AG04449 (cell line): ENCODE results near the gene NOL9.

Source experiments
- CTCF ChIA-PET: fragments of 350-600 bp; formaldehyde crosslinking; extraction: SDS; loops from one replicate; lab custom pipeline; 2021; ENCODE audit warnings: antibody characterized with exemption; lab: Yijun Ruan, JAX
- POLR2A ChIA-PET: fragments of 400-600, 350-600 bp; formaldehyde crosslinking; extraction: SDS; loops from one replicate; lab custom pipeline; 2020; ENCODE audit warnings: antibody characterized with exemption, inconsistent platforms; lab: Yijun Ruan, JAX
- DNase-seq: peaks from one replicate; pipeline ENCODE4 v3.0.0-alpha.2; 2010; ENCODE audit warnings: low read depth, low spot score
- H3K4me3 ChIP-seq: 2 replicates; pipeline ENCODE4 v1.5.1; 2011; ENCODE audit warnings: low read depth, mild to moderate bottlenecking, control low read depth, low read length
- TF ChIP-seq, protein P1 (sequence below): IDR thresholded peaks from one replicate; pipeline ENCODE4 v1.5.1; 2011; ENCODE audit warnings: mild to moderate bottlenecking, moderate library complexity, low read length, control low read depth, inconsistent platforms; ENCODE audit not compliant: insufficient read depth; ENCODE audit errors: missing control alignments

NOL9 gene

DNA sequence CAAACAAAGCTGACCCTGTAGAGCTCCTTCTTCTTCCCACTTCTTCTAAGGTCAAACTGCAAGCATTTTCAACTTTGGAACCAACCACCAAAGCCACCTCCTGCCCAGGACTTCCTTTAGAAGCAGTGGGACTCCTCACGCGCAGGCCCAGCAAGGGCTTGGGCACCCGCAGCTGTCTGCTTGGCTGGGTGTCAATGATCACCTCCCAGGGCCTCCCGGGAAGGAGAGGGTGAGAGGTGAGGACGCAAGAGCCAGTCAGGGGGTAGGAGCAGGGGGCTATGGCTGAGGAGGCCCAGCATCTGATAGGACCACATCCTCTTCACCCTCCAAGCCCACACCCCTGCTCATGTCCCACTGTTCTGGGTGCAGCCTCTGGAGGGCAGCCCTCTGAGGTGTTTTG is 38.1 kb upstream of the NOL9 start:
- no peak overlapping the region for H3K4me3 ChIP-seq
- ChIA-PET POLR2A (interaction anchor here (4.5 kb wide), 1 partner anchor 10 kb away, joined by 17 read pairs; the partner anchor contains the start of gene KLHL21), CTCF (interaction anchor here (1.3 to 1.5 kb wide), 2 partner anchors 8 to 106 kb away, joined by 3 to 4 read pairs; no protein-coding TSS in a partner anchor)
- no peak for DNase-seq
- TF ChIP-seq, protein P1, sequence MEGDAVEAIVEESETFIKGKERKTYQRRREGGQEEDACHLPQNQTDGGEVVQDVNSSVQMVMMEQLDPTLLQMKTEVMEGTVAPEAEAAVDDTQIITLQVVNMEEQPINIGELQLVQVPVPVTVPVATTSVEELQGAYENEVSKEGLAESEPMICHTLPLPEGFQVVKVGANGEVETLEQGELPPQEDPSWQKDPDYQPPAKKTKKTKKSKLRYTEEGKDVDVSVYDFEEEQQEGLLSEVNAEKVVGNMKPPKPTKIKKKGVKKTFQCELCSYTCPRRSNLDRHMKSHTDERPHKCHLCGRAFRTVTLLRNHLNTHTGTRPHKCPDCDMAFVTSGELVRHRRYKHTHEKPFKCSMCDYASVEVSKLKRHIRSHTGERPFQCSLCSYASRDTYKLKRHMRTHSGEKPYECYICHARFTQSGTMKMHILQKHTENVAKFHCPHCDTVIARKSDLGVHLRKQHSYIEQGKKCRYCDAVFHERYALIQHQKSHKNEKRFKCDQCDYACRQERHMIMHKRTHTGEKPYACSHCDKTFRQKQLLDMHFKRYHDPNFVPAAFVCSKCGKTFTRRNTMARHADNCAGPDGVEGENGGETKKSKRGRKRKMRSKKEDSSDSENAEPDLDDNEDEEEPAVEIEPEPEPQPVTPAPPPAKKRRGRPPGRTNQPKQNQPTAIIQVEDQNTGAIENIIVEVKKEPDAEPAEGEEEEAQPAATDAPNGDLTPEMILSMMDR, result no peak

DNA sequence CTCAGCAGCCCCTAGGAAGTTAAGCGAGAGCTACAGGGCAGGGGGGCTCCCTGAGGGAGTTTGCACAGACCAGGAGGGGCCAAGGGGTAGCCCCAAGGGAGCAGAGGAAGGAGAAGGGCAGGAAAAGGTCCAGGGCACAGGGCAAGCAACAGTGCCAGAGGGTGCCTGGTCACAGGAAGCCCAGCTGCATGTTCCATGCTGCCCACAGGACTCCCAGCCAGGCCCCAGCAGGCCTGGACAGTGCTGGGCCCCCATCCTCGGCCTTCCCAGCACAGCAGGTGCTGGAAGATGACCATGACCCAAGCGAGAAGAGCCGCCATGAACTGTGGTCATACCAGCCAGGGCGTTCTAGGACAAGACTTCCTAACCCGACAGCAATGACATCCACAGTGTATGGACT is 37.3 kb upstream of the NOL9 start:
- ChIA-PET CTCF (interaction anchor here (1.2 kb wide), 1 partner anchor 37 kb away, joined by 6 read pairs; the partner anchor contains the start of genes NOL9 and TAS1R1), POLR2A (interaction anchor here (4.5 kb wide), 1 partner anchor 11 kb away, joined by 17 read pairs; the partner anchor contains the start of gene KLHL21)
- TF ChIP-seq, protein P1, result no peak
- no peak overlapping the region for H3K4me3 ChIP-seq
- no peak for DNase-seq

DNA sequence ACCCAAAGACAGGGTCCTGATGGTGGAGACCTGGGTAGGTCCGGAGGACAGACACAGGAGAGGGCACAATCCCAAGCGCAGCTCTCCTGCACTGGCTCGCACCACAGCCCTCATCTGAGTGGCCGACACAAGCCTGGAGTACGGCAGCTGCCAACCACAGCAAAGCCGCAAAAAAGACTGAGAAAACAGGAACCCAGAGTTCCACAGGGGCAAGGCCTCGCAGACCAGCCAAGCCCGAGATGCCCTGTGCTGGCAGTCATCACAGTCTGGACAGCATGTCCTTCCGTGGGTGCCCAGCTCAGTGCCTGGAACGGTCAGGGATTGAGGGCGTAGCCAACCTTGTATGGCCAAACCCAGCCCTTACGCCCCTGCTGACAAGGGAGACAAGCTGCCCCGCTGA is 36.9 kb upstream of the NOL9 start:
- ChIA-PET CTCF (interaction anchor here (1.2 kb wide), 1 partner anchor 37 kb away, joined by 6 read pairs; the partner anchor contains the start of genes NOL9 and TAS1R1), POLR2A (interaction anchor here (4.5 kb wide), 1 partner anchor 12 kb away, joined by 17 read pairs; the partner anchor contains the start of gene KLHL21)
- DNase-seq, result no peak
- TF ChIP-seq, protein P1, result no peak
- no peak overlapping the region for H3K4me3 ChIP-seq

DNA sequence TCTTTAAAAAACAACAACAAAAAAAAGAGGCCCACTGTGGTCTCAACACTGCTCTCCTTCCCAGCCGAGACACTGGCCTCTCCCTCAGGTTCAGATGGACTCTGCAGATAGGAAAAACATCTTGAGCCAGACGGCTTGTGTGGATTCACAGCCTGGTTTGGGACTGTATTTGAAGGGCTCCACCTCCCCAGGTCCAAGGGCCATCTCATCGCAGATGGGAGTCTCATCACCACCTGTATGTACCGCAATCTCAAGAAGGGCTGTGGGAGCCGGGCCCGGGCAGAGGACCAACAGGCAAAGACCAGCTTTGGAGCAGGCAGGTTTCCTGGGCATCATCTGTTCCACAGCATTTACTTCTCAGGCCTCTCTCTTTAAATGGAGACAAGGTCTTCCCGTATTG is 35.7 kb upstream of the NOL9 start:
- TF ChIP-seq, protein P1, result no peak
- POLR2A ChIA-PET, result interaction anchor here (0.7 to 1.2 kb wide), 2 partner anchors 8 to 10 kb away, joined by 3 to 6 read pairs; no protein-coding TSS in a partner anchor
- no peak overlapping the region for H3K4me3 ChIP-seq
- DNase-seq, result no peak
- CTCF ChIA-PET, result interaction anchor here (0.9 to 1.4 kb wide), 2 partner anchors 14 to 36 kb away, joined by 3 read pairs; partner anchors contain the start of gene NOL9

DNA sequence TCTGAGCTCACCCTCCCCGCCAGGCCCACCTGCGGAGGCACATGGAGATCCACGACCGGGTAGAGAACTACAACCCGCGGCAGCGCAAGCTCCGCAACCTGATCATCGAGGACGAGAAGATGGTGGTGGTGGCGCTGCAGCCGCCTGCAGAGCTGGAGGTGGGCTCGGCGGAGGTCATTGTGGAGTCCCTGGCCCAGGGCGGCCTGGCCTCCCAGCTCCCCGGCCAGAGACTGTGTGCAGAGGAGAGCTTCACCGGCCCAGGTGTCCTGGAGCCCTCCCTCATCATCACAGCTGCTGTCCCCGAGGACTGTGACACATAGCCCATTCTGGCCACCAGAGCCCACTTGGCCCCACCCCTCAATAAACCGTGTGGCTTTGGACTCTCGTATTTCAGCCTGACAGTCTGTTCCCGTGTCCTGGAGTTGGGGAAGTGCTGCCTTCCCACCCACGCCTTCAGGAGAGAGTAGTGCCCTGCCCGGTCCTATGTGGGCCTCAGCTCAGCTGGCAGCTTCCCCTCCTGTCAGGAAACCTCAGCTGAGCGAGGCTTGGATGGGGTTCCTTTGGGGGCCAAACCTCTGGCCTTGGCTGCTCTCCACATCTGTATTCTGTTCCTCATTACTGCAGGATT is 34.7 kb upstream of the NOL9 start:
- no peak overlapping the region for H3K4me3 ChIP-seq
- DNase-seq, result no peak
- ChIA-PET POLR2A (interaction anchor here (1.0 to 1.2 kb wide), 2 partner anchors 9 to 13 kb away, joined by 4 to 6 read pairs; partner anchors contain the start of gene KLHL21), CTCF (interaction anchor here (0.9 to 1.4 kb wide), 4 partner anchors 11 to 58 kb away, joined by 3 to 5 read pairs (median 3); partner anchors contain the start of gene NOL9)
- TF ChIP-seq, protein P1, result no peak
